ENCODE results near the gene MICU1. TPM values are rescaled to one million over a fixed set of nuclear protein-coding genes. Genes with fewer than 3 reads are reported as not detected.

MICU1 gene
- total and polyA plus RNA-seq, 2 donors from 2014 or later: 46.3 to 89.9 TPM

DNA sequence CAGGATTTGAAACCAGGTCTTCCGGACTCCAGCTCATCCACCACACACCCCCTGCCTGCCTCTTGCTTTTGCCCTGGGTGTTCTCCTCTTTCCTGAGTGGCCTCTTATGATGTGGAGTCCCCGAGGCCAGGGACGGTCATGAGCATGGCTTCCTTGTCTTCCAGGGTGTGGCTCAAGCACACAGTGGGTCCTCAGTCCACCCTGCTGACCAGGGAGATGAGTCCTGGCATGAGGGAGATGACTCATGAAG is 303.9 kb downstream of the MICU1 start:
- no peaks in the 10 kb centered on the region for H3K27me3 ChIP-seq (ENCODE audit: control insufficient read depth, insufficient read depth, low read length)
- H3K4me3 ChIP-seq (ENCODE audit: low read length in 3 of 3): no peak overlapping the region
- peaks cover 3 to 27% (median 23%) of the 10 kb centered on the region in 3 donors for H3K4me1 ChIP-seq (ENCODE audit: control insufficient read depth in 2 of 3, insufficient read depth in 2 of 3, low read depth in 1 of 3, low read length in 3 of 3)
- TF ChIP-seq, protein P1, sequence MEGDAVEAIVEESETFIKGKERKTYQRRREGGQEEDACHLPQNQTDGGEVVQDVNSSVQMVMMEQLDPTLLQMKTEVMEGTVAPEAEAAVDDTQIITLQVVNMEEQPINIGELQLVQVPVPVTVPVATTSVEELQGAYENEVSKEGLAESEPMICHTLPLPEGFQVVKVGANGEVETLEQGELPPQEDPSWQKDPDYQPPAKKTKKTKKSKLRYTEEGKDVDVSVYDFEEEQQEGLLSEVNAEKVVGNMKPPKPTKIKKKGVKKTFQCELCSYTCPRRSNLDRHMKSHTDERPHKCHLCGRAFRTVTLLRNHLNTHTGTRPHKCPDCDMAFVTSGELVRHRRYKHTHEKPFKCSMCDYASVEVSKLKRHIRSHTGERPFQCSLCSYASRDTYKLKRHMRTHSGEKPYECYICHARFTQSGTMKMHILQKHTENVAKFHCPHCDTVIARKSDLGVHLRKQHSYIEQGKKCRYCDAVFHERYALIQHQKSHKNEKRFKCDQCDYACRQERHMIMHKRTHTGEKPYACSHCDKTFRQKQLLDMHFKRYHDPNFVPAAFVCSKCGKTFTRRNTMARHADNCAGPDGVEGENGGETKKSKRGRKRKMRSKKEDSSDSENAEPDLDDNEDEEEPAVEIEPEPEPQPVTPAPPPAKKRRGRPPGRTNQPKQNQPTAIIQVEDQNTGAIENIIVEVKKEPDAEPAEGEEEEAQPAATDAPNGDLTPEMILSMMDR (IDR thresholded peaks at IDR 0.05; ENCODE audit: borderline replicate concordance, extremely low read depth, insufficient read depth): no peak
- intact Hi-C loops (cut with DNase I): no loop called here
- no peaks in the 10 kb centered on the region for H3K9me3 ChIP-seq (ENCODE audit: control insufficient read depth in 2 of 3, insufficient read depth in 1 of 3, low read length in 3 of 3)
- DNase-seq (no peak), FAIRE-seq (no peak)
- H3K9ac ChIP-seq (ENCODE audit: low read length in 3 of 3): no peak overlapping the region
- no peak overlapping the region for H3K27ac ChIP-seq (ENCODE audit: low read depth in 2 of 2, low read length in 2 of 2)
- H3K36me3 ChIP-seq (ENCODE audit: control insufficient read depth in 2 of 3, insufficient read depth in 3 of 3, low read length in 3 of 3): no peaks in the 10 kb centered on the region

DNA sequence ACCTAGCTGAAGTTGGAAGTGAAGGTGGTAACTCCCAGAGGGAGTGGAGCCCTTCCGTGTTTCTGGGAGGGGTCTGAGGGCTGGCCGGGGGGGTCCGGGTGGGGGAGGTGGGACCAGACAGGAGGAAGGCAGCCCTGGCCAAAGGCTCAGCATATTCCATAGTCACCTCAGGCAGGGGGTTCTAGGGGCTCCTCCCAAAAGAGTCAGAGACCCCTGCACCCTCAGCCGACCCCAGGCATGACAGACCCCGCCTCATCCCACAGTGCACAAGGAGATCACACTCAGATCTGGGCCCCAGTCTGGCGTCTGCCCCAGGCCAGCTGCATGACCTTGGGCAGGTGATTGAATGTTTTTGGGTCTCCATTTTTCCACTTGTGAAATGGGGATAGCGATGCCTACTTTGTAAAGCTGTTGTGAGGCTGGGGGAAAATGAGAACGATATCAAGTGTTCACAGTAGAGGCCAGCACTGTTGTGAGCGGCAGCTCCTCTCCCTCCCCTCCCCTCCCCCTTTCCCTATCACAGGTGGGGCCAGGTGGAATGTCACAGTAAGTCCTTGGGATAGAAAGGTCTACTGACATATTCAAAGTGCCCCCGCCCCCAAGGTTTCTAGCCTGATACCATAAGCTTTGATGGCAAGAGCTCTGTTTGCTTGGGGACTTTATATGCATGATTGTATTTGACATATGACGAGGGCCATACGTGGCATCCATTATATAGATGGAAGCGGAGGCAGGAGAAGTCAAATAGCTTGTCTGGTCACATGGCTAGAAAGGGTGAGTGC is 304.4 kb downstream of the MICU1 start:
- DNase-seq (peak in 1 of 5 donors; percentile 78), FAIRE-seq (no peak)
- H3K27ac ChIP-seq (ENCODE audit: low read depth in 2 of 2, low read length in 2 of 2): no peak overlapping the region
- no peak overlapping the region for H3K9ac ChIP-seq (ENCODE audit: low read length in 3 of 3)
- peaks cover 3 to 30% (median 25%) of the 10 kb centered on the region in 3 donors for H3K4me1 ChIP-seq (ENCODE audit: control insufficient read depth in 2 of 3, insufficient read depth in 2 of 3, low read depth in 1 of 3, low read length in 3 of 3)
- H3K27me3 ChIP-seq (ENCODE audit: control insufficient read depth, insufficient read depth, low read length): no peaks in the 10 kb centered on the region
- no peak overlapping the region for H3K4me3 ChIP-seq (ENCODE audit: low read length in 3 of 3)
- TF ChIP-seq, protein P1 (IDR thresholded peaks at IDR 0.05; ENCODE audit: borderline replicate concordance, extremely low read depth, insufficient read depth): no peak
- intact Hi-C loops (cut with DNase I): no loop called here
- H3K9me3 ChIP-seq (ENCODE audit: control insufficient read depth in 2 of 3, insufficient read depth in 1 of 3, low read length in 3 of 3): no peaks in the 10 kb centered on the region
- H3K36me3 ChIP-seq (ENCODE audit: control insufficient read depth in 2 of 3, insufficient read depth in 3 of 3, low read length in 3 of 3): no peaks in the 10 kb centered on the region

DNA sequence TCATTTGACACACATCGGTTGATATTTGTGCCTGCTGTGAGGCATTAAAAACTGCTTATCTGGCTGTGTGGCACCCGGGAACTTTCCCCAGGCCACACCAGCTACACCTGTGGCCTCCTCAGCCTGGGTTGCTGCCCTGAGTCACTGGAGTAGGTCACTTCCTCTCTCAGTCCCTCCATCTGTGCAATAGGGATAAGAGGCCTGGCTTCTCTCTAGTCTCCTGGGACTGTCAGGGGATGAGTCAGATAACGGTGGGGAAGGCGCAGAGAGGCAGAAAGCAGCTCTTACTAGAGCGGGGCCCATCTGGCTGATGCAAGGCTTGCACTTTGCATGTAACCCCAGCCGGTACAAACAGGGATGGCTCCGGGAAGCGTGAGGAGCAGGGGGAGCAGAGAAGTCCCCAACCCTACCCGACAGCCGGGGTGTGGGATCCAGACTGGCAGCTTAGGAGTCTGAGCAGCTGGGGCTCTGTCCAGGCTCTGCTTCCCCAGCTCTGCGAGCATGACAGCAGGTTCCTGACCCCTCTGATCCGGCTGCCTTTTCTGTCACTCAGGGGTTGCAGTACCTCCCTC is 305.1 kb downstream of the MICU1 start:
- Histone ChIP-seq H3K27me3 (ENCODE audit: control insufficient read depth, insufficient read depth, low read length) (no peaks in the 10 kb centered on the region), H3K9ac (ENCODE audit: low read length in 3 of 3) (no peak overlapping the region), H3K9me3 (ENCODE audit: control insufficient read depth in 2 of 3, insufficient read depth in 1 of 3, low read length in 3 of 3) (no peaks in the 10 kb centered on the region), H3K27ac (ENCODE audit: low read depth in 2 of 2, low read length in 2 of 2) (peak overlapping the region; percentile 92), H3K4me1 (ENCODE audit: control insufficient read depth in 2 of 3, insufficient read depth in 2 of 3, low read depth in 1 of 3, low read length in 3 of 3) (peaks cover 3 to 37% (median 32%) of the 10 kb centered on the region in 3 donors), H3K4me3 (ENCODE audit: low read length in 3 of 3) (no peak overlapping the region), H3K36me3 (ENCODE audit: control insufficient read depth in 2 of 3, insufficient read depth in 3 of 3, low read length in 3 of 3) (no peaks in the 10 kb centered on the region)
- FAIRE-seq: no peak
- peak in 4 of 5 donors; percentile 56 to 93 (median 74) for DNase-seq
- intact Hi-C loops (cut with DNase I): no loop called here
- TF ChIP-seq, protein P1 (IDR thresholded peaks at IDR 0.05; ENCODE audit: borderline replicate concordance, extremely low read depth, insufficient read depth): no peak

All from kidney (tissue), 14 donors.